ENCODE measurements around the gene LAMC2.

The LAMC2 gene

GRCh38 chr1:183173828-183174227 is 12.2 kb upstream of the LAMC2 start:
- no peak overlapping the region for H3K4me2 ChIP-seq (ENCODE audit: low read depth, low read length)

DNA sequence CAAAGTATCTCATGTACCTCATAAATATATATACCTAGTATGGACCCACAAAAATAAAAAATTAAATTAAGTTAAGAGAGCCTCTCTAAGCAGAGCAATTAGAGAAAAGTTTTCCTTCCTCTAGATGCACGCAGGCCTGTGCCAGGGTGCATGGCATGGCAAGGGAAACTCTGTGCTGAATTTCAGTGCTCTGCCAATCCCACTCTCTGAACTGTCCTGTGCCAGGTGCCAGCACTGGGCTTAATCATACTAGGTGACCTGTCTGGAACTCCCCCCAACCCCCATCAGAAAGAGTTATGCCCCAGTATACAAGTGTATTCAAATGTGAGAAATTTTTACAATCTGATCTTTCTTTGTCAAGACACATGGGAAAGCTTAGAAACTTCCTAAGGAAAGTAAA is 10.4 kb upstream of the LAMC2 start:
- no peak overlapping the region for H2AFZ ChIP-seq (ENCODE audit: low read length)
- H3F3A ChIP-seq (ENCODE audit: insufficient read depth, low read length): no peaks in the 10 kb centered on the region
- DNase-seq: no peak
- H3K27me3 ChIP-seq (replicated peaks; ENCODE audit: insufficient read depth, low read length): no peaks in the 10 kb centered on the region
- H4K20me1 ChIP-seq (ENCODE audit: insufficient read depth, low read length): no peaks in the 10 kb centered on the region
- no peaks in the 10 kb centered on the region for H3K79me2 ChIP-seq (ENCODE audit: low read length)
- TF ChIP-seq EZH2phosphoT487 (IDR thresholded peaks at IDR 0.05; ENCODE audit: low read length) (no peak), EZH2 (optimal IDR thresholded peaks at IDR 0.05; ENCODE audit: low read depth, low read length) (no peak)
- TF ChIP-seq, protein P1, sequence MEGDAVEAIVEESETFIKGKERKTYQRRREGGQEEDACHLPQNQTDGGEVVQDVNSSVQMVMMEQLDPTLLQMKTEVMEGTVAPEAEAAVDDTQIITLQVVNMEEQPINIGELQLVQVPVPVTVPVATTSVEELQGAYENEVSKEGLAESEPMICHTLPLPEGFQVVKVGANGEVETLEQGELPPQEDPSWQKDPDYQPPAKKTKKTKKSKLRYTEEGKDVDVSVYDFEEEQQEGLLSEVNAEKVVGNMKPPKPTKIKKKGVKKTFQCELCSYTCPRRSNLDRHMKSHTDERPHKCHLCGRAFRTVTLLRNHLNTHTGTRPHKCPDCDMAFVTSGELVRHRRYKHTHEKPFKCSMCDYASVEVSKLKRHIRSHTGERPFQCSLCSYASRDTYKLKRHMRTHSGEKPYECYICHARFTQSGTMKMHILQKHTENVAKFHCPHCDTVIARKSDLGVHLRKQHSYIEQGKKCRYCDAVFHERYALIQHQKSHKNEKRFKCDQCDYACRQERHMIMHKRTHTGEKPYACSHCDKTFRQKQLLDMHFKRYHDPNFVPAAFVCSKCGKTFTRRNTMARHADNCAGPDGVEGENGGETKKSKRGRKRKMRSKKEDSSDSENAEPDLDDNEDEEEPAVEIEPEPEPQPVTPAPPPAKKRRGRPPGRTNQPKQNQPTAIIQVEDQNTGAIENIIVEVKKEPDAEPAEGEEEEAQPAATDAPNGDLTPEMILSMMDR (IDR thresholded peaks at IDR 0.05; ENCODE audit: low read length): no peak
- no peaks in the 10 kb centered on the region for H3K9me3 ChIP-seq (replicated peaks; ENCODE audit: insufficient read depth, low read length)
- H3K36me3 ChIP-seq (replicated peaks; ENCODE audit: insufficient read depth, low read length): no peaks in the 10 kb centered on the region
- H3K4me3 ChIP-seq (ENCODE audit: low read length): no peak overlapping the region
- H3K9ac ChIP-seq (ENCODE audit: low read length): no peak overlapping the region
- no peak overlapping the region for H3K4me2 ChIP-seq (ENCODE audit: low read depth, low read length)
- no peaks in the 10 kb centered on the region for H3K9me2 ChIP-seq (replicated peaks; ENCODE audit: insufficient read depth, low read length)
- H3K27ac ChIP-seq (ENCODE audit: low read length): no peak overlapping the region
- no peaks in the 10 kb centered on the region for H3K4me1 ChIP-seq (ENCODE audit: low read length)

More at GRCh38 chr1:183173828-183174227, 12.2 kb upstream of the LAMC2 start:
- H2AFZ ChIP-seq (ENCODE audit: low read length): no peak overlapping the region
- no peaks in the 10 kb centered on the region for H3K9me3 ChIP-seq (replicated peaks; ENCODE audit: insufficient read depth, low read length)
- no peak overlapping the region for H3K4me3 ChIP-seq (ENCODE audit: low read length)
- no peaks in the 10 kb centered on the region for H3K36me3 ChIP-seq (replicated peaks; ENCODE audit: insufficient read depth, low read length)
- H3K9ac ChIP-seq (ENCODE audit: low read length): no peak overlapping the region
- no peaks in the 10 kb centered on the region for H3F3A ChIP-seq (ENCODE audit: insufficient read depth, low read length)
- H3K27me3 ChIP-seq (replicated peaks; ENCODE audit: insufficient read depth, low read length): no peaks in the 10 kb centered on the region
- H3K4me1 ChIP-seq (ENCODE audit: low read length): no peaks in the 10 kb centered on the region
- no peak overlapping the region for H3K27ac ChIP-seq (ENCODE audit: low read length)
- no peaks in the 10 kb centered on the region for H3K79me2 ChIP-seq (ENCODE audit: low read length)
- no peaks in the 10 kb centered on the region for H4K20me1 ChIP-seq (ENCODE audit: insufficient read depth, low read length)
- DNase-seq: no peak
- H3K9me2 ChIP-seq (replicated peaks; ENCODE audit: insufficient read depth, low read length): no peaks in the 10 kb centered on the region
- TF ChIP-seq, protein P1 (IDR thresholded peaks at IDR 0.05; ENCODE audit: low read length): no peak
- TF ChIP-seq EZH2phosphoT487 (IDR thresholded peaks at IDR 0.05; ENCODE audit: low read length) (no peak), EZH2 (optimal IDR thresholded peaks at IDR 0.05; ENCODE audit: low read depth, low read length) (no peak)

DNA sequence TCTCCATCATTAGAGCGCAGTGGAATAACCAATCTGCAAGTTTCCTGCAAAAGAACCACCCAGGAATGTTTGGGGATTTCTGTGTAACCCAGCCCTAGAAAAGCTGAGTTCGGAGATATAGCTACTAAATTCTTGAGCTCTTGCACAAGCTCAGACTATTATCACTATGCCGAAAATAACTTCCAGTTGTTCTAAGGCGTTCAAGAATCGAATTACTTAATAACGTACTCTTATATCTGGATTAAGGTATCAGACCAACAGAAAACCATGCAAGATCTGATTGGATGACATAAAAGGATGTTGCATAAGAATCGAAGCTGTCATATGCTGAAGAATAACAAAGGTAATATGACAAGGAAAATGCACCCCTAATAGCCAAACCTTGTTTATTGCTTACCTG is 7.5 kb upstream of the LAMC2 start:
- DNase-seq: no peak
- TF ChIP-seq EZH2 (optimal IDR thresholded peaks at IDR 0.05; ENCODE audit: low read depth, low read length) (no peak), EZH2phosphoT487 (IDR thresholded peaks at IDR 0.05; ENCODE audit: low read length) (no peak)
- TF ChIP-seq, protein P1 (IDR thresholded peaks at IDR 0.05; ENCODE audit: low read length): no peak
- Histone ChIP-seq H3K9me3 (replicated peaks; ENCODE audit: insufficient read depth, low read length) (no peaks in the 10 kb centered on the region), H3K4me3 (ENCODE audit: low read length) (no peak overlapping the region), H3K36me3 (replicated peaks; ENCODE audit: insufficient read depth, low read length) (no peaks in the 10 kb centered on the region), H3F3A (ENCODE audit: insufficient read depth, low read length) (no peaks in the 10 kb centered on the region), H3K27me3 (replicated peaks; ENCODE audit: insufficient read depth, low read length) (no peaks in the 10 kb centered on the region), H3K27ac (ENCODE audit: low read length) (no peak overlapping the region), H4K20me1 (ENCODE audit: insufficient read depth, low read length) (no peaks in the 10 kb centered on the region), H3K9me2 (replicated peaks; ENCODE audit: insufficient read depth, low read length) (no peaks in the 10 kb centered on the region), H3K4me2 (ENCODE audit: low read depth, low read length) (no peak overlapping the region), H3K79me2 (ENCODE audit: low read length) (no peaks in the 10 kb centered on the region), H3K4me1 (ENCODE audit: low read length) (no peaks in the 10 kb centered on the region), H2AFZ (ENCODE audit: low read length) (no peak overlapping the region), H3K9ac (ENCODE audit: low read length) (no peak overlapping the region)

Data from MM.1S (cell line).